DMS114 treated with DMSO at 0.1 percent for 48 hours (cell line): ENCODE data around the gene TSPAN9.

Experiments used
- DNase-seq: peaks from one replicate; lab custom pipeline; 2025; ENCODE audit not compliant: unreplicated experiment; lab: John Stamatoyannopoulos, UW

The TSPAN9 gene

DNA sequence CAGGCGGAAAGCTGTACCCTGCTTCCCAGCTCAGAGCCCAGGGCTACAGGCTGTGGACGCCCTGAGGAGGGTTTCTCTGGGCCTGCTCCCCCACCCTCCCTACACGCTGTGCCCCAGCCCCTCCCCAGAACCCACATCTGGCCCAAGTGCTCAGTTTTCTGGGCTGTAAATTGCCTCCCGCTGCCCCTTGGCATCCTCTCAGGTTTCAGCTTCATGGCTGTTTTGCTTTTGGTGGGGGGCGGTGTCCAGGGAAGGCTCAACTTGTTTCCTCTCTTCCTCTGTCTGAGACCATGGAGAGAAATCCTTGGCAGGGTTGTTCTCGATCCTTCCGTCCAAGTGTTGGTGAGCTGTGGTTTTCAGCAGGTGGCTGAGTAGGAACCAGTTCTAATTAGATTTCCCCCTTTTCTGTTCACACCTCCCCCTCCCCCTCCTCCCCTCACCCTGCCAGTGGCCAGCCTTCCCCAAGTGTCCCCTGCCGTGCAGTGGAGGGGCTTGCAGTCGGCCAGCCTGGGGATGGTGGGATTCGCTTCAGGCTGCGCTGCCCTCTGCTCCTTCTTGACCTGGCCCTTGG, 61.8 kb downstream of the TSPAN9 start:
- DNase-seq = no peak

DNA sequence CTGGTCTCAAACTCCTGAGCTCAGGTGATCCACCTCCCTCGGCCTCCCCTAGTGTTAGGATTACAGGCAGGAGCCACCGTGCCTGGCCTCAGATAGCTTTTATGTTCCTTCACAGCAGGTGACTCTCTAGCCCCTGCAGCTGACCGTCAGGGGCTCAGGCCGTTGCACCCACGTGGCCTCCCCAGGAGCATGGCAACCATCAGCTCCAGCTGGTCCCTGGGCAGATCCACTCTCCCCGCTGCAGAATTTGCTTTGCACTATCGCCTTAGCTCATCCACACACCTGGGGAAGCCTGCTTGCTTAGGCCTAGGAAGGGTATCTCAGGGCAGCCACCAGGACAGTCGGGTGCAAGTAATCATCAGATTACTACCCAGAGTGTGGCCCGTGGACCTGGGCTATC, 62.6 kb downstream of the TSPAN9 start:
- DNase-seq = no peak

DNA sequence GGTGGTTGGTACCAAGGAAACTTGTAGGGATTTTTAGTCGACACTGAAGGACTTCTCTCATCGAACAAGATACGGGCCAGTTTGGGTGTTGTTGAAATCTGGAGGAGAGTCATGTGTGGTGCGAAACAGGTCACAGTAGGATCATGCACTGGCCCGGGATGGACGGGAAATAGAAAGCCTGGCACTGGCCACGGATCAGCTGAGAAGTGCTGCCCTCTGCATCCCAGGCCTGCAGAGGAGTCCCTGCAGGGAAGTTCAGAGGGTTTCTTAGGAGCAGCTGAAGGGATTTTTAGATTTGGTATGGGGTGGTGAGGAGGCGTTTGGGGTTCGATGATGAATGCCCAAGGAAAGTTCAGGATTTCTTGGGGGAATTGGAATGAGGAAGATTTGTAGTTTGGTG, 63.1 kb downstream of the TSPAN9 start:
- DNase-seq = no peak

DNA sequence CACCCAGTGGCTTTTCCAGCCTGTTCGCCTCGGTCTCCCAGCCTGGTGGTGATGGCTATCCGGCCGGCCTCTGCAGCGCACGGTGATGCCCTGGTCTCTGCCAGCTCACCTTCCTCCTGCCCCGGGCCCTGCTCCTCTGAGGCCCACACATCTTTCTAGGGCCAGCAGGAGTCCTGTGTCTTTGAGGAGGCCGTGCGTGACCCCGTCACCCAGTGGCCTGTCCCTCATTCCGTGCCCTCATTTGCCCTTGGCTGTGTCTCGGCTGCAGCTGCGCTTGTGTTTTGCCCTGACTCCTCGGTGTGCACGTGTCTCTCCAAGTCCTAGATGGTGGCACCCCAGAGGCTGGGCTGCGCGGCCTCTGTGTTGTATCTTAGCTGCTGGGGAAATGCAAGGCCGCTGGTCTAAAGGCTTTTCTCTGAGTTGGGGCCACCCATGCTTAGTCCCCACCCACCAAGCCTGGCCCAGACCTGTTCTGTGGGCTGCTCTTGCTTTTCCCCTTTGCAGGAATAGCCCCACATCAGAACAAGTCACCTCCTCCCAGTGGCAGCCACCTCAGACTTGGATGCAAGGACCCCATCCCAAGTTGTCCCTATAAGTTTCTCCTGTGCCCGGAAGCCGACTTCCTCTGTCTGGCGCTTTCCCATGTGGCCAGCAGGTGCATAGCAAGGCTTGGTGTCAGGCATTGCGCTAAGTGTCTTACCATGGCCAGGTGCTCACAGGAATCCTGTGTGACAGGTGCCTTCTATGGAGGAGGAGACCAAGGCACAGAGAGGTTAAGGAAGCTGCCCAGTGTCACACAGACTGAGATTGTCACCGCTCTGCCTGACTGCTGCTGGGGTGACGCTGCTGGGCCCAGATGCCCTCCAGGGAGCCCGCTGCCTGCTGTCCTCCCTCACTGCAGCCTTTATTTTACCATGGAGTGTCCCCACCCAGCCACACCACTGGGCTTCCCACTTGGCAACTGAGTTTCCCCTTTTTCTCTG, 64.5 kb downstream of the TSPAN9 start:
- DNase-seq = no peak

DNA sequence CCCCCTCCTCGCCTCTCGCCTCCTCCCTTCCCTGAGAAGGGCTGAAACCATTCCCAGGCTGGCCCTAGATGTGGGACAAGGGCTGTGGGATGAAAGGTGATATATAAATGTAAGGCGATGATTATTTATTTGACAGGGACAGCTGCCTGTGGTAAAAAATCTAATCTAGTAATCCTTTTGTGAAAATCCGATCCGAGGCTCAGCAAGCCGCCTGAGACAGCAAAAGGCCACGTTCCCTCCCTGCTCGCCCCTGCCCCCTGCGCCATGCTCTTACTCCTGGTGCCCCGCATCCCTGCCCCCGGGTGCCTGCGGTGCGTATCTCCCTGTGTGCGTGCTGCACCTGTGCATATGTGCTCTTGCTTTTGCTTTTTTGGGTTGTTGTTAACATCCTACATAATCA, 65.2 kb downstream of the TSPAN9 start:
- DNase-seq = no peak

DNA sequence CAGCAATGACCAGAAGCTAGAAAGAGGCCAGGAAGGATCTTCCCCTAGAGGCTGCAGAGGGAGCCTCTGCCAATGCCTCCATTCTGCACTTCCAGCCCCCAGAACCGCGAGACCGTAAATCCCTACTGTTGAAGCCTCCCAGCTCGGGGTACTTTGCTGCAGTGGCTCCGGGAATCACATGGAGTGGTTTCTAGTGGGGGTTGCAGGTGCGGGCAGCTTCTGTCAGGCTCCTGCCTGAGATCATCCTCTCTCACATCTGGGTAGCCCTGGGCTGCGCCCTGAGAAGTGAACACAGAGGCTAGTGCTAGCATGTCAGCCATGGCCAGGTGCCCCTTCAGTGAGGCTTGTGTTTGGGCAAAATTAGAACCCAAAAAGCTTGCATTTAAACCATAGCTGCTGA, 67.3 kb downstream of the TSPAN9 start:
- no peak for DNase-seq

DNA sequence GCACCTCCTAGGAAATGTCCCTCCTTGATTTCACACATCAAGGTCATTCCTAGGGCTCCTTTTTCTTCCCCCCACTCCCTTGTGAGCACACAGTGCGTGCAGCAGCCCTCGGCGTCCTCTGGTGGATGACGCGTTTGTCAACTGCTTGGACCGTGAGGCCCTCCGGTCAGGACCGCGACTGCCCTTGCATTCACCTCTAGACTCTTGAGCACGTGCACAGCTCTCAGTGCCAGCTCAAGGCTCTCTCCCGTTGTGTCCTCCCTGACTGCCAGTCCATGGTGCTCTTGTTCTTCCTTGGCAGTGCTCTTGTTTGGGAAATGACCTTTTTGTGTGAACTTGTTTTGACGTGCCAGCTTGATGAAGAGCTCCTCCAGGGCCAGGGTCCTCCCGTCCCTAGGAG, 67.9 kb downstream of the TSPAN9 start:
- DNase-seq = no peak

DNA sequence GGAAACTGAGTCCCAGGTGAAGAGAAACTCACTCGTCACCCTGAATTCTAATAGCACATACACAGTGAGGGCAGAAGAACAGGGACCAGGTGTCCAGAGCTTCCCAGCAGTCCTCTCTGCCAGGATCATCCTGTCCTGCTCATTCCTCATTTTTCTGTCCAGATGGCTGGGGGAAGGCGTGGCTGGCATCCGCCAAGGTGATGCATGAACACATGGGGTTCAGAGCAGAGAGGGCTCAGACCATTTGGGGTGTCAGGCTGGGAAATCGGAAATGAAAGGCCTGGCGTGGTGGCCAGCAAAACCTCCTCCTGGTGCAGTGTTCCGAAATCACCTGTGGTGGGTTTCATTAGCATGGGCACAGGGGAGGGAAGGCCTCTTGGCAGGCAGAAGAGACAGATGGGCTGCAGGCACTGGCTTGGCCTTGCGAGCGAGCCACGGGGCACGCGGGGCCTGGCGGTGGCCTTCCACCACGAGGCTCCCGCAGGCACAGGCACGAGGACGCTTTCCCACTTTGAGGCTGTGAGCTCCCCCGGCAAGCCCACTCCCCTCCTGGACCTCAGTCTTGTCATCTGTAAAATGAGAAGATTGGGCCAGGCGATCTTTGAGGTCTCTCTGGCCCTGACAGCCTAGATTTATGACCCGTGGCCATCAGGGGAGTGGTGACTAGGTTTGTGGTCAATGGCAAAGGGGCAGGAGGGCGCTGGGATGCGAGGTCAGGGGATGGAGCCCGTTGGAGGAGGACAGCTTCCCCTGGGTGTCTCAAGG, 68.5 kb downstream of the TSPAN9 start:
- no peak for DNase-seq

DNA sequence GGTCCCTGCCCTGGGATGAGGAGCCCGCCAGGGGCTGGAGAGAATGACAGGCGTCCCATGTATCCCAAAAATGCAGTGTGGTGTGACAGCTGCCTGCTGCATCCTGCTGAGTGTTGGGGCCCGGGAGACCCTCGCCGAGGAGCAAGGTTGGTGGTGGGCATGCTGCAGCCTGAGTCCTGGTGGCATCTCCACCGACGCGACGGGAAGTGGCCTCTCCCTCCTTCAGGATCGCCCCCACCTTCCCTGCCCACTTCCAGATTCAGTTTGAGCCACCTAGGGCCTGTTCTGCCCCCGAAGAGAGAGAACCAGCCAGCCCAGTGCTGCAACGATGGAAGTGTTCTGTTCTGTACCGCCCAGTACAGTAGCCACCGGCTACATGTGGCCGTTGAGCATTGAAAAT, 70.1 kb downstream of the TSPAN9 start:
- no peak for DNase-seq

DNA sequence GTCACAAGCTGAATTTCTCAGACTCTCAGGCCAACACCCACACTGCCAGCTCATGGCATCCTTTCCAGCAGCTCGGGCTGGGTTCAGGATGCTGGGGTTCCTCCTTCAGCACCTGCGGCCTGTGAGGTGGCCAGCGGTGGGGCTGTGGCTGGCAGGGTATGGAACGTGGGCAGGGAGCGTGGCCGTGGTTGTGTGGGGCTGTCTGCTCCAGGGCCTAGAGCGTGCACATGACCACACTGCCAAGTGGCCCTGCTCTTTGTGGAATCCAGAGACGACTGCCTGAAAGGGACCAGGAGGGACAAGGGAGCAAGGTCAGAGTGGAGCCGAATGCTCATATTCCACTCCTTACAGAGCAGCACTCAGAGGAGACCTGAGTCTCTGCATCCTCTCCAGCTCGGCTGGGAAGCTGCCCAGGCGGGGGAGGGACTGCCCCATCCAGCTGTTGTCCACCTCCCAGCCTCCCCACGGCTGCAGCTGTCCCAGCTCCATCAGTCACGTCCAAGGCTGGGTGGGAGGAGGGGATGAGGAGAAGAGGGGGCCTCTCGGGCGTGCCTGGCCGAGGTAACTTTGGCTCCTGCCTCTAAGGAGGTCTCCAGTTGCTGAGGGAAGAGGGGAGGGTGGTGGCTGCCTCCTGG, 71.3 kb downstream of the TSPAN9 start:
- DNase-seq = no peak

DNA sequence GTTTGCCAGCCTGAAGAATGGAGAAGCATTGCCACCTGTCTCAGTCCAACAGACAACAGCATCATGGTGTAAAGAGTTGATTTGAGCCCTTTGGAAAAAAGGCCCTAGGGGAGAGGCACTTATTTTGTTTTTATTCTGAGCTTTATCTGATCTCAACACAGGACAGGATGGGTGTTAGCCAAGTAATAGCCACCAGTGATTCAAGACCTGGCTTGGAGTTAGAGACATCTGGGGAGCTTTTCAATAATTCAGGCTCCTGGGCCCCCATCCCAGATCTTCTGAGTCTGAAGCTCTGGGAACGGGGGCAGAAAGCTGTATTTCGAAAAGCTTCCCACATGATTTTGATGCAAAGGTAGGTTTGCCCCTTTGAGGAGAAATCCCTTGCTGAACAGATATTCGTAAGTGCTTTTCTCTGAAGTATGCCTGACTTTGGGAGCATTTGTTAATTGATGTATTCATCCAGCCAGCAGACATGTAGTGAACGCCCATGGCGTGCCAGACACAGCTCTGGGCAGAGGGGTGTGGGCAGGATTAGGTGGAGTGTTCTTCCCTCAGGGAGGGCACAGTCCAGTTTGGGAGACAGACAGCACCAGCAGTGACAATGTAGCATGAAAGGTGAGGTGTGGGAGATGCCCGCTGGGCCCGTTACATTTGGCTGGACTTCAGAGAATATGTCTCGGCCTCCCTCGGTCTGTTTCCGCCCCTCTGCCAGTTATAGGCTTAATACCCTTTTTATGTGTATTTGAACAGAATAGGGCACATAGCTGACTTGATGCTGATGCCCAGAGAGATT, 72.5 kb downstream of the TSPAN9 start:
- DNase-seq = no peak

DNA sequence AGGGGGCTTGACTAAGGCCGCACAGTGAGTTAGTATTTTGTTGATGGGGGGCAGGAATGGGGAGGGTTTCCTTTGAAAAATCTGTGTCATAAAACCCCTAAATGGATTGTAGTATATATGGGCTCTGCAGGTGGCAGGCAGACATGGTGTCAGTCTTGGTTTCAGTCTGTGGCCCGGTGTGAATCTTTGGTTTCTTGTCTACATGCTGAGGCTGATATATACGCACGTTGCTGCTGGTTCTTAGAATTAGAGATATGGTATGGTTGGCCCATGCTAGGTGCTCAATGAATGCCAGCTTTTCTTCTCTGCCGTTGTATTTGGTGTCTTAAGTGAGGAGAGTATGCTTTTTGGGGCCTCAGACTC, 73.1 kb downstream of the TSPAN9 start:
- no peak for DNase-seq

DNA sequence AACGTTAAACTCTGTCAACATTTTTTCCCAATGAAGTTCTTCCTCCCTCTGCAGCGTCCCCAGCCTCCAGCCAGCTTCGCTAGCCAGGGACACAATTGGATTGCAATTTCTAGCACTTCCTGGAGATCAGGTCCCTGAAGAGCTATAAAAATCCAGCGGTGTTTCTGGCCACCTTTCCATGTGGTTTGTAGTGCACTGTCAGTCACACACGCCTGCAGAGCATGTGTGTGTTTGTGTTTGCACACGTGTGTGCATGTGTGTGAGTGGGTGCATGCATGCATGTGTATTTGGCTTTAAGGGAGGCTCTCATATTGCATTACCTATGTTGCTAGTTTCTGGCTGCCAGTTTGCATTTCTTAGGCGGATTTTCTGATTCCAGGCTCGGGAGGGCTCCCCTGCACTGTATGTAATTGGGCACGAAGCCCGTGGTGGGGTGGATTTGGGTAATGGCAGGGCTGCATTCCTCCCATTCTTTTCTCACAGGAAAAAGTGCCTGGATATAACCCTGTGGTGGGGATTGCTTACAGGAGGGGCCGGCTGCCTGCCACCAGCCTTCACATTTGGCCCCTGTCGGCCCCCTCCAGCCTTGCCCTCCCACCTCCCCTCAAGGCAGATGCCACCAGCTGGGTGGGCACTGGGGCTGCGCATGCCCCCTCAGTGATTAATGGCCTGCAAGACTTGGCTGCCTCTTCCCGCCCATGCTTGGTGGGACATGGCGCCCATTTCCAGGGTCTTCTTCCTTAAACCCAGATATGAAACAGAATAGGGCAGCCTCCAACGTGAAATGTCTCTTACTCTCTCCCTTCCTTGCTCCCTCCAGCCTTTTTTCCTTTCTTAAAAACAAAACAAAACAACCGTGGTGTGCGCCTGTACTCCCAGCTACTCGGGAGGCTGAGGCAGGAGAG, 74.0 kb downstream of the TSPAN9 start:
- DNase-seq = no peak

DNA sequence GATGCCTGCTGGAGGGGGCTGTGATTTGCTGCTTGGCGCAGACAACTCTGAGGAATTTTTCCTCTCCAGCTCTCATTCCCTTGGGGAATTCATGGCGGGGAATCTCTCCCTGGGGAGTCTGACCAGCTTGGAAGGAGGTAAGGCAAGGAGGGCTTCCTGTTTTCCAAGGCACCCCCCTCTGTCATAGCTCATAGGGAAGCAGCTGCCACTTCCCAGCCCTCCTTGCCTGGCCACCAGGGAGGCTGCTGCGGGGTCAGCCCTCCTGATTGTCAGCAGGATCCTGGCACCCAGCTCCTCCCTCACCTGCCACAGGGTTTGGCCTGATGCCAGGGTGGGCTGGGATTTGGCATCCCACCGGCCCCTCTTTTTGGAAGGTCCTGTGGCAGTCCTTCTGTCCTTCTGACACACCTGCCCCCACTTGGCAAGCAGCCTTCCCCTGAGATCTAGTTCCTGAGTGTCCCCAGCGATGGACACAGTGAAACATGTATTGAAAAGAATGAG, 74.9 kb downstream of the TSPAN9 start:
- no peak for DNase-seq

DNA sequence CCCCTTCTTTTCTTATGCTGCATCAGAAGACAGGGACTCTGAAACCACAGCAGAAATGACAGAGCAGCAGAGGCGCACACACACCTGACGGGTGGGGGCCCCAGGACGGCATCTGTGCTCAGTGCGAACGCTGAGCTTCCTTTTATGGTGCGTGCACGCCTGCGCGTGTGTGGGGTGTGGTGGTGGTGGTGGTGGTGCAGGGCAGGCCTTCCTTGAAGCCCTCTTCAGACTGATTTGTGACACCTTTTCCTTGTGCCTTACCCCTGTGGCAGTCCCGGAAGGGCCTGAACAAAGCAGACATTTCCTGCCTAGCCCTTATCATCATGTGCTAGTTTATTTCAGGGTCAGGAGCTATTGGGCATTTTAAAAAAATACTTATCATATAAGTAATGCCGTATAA, 75.7 kb downstream of the TSPAN9 start:
- no peak for DNase-seq

DNA sequence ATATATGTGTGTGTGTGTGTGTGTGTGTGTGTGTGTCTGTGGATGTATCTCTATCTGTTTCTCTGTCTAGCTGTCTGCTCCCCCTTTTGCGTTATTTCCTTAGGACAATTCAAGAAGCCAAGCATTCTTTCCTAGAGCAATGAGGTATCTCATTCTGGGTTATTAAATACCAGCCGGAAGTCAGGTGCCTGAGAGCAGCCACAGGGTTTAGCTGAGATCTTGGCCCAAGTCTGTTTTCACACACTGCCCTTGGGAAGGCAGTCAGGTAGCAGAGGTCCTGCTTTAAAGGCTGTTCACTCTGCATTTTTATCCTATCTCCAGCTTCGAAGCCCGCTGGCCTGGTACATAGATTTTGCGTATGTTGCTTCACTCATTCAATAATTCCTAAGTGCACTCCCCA, 76.8 kb downstream of the TSPAN9 start:
- DNase-seq = no peak

DNA sequence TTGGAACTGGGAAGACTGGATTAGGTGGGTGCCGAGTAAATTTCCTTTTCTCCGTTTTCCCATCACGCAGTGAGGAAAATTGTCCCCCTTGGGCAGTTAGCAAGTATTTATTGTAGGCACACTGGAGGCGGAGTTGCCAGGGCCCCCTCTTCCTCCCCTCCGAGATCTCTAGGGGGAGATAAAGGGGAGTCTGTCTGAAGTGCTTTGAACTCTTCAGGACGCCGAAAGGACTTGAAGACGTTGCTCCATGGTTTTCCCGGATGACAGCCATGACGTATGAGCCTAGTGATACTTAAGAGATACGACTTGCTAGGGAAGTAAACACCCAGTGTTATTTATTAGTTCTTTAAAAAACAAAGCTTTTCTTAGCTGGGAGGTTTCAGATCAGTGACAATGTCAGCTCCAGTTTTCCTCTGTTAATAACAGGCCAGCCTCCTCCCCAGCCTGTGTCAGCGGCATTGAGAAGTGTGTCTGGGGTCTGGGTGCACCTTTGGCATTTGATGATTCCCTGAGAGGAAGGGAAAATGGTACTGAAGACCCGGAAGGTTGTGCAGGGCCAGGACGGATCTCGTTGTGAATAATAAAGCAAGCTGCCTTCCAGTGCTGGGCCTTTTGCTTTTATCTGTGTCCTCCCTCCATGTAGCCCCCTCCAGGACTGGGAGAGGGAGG, 78.7 kb downstream of the TSPAN9 start:
- no peak for DNase-seq

DNA sequence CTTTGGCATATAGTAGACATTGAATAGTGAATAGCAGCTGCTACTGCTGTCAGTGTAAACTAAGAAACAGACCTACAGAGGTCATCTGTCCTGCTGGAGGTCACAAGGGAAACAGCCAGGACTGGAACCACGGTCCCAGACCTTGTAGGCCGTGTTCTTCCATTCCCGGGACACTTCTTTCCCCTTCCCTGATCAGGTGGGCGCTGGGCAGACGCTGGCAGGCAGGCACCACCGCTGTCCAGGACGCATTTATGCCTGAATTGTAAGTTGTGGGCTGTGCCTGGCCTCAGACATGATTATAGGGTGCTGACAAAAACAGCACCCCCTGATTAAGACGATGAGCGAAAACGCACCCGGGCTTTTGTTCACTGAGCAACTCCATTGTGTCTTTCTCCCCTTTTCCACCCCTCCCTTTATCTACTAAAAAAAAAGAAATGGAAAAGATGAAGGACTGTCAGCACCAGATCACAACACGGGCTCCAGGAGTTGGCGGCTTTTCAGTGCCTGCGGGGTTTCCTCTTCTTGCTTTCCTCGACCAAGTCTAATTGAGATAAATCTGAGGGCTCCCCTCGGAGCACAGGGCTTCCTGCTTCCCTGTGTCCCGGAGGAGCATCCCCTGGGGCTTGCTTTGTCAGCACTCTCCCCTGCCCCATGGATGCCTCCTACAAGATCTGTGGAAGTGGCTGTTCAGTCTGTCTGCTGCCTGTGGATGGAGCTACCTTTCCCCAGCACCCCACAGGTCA, 80.6 kb downstream of the TSPAN9 start:
- no peak for DNase-seq
